Measurements from ENCODE around the gene ST6GALNAC4.

GRCh38 chr9:127962278-127962677 is 45.4 kb upstream of the ST6GALNAC4 start:
- TF ChIP-seq, protein P1, sequence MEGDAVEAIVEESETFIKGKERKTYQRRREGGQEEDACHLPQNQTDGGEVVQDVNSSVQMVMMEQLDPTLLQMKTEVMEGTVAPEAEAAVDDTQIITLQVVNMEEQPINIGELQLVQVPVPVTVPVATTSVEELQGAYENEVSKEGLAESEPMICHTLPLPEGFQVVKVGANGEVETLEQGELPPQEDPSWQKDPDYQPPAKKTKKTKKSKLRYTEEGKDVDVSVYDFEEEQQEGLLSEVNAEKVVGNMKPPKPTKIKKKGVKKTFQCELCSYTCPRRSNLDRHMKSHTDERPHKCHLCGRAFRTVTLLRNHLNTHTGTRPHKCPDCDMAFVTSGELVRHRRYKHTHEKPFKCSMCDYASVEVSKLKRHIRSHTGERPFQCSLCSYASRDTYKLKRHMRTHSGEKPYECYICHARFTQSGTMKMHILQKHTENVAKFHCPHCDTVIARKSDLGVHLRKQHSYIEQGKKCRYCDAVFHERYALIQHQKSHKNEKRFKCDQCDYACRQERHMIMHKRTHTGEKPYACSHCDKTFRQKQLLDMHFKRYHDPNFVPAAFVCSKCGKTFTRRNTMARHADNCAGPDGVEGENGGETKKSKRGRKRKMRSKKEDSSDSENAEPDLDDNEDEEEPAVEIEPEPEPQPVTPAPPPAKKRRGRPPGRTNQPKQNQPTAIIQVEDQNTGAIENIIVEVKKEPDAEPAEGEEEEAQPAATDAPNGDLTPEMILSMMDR (IDR thresholded peaks at IDR 0.05): no peak
- TF ChIP-seq EP300 (IDR thresholded peaks at IDR 0.05) (no peak), POLR2A (IDR thresholded peaks at IDR 0.05; ENCODE audit: low read depth) (no peak), POLR2AphosphoS5 (IDR thresholded peaks at IDR 0.05) (no peak)

All from esophagus muscularis mucosa (tissue), 4 donors.